Astrocyte (in vitro differentiated cells and primary cell): ENCODE measurements around the gene SRGAP2B.
"Not testable (repeated sequence)": the region's sequence is repeated elsewhere in the genome, so short reads cannot be mapped to it uniquely, and the experiment has no call there.

Source experiments
- EZH2 ChIP-seq: IDR thresholded peaks from 2 replicates; pipeline ENCODE4 v1.6.1; 2012; ENCODE audit warnings: mild to moderate bottlenecking, low read length, inconsistent platforms; ENCODE audit not compliant: insufficient read depth
- TF ChIP-seq, protein P1 (sequence below): IDR thresholded peaks from 2 replicates; pipeline ENCODE4 v1.5.1; 2011; ENCODE audit warnings: low read depth, mild to moderate bottlenecking, inconsistent platforms, low read length, moderate library complexity; ENCODE audit not compliant: insufficient read depth

DNA sequence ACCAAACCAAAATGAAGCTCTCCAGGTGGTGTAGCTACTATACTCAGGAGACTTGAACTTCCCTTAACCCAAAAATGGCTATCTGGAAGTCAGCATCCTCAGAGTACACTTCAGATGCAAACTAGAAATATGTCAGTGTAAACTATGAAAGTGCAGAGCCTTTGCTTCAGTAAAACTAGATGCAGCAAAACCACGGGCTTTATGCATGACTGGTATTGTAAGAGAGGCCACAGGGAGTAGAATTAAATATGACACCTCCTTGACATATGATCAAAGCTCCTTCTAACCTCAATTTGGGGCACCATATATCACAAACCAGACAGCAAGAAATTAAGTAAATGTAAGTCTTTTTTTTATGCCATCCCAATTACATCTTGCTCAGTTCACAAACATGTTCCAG, 47.6 kb downstream of the SRGAP2B start:
- TF ChIP-seq, protein P1, sequence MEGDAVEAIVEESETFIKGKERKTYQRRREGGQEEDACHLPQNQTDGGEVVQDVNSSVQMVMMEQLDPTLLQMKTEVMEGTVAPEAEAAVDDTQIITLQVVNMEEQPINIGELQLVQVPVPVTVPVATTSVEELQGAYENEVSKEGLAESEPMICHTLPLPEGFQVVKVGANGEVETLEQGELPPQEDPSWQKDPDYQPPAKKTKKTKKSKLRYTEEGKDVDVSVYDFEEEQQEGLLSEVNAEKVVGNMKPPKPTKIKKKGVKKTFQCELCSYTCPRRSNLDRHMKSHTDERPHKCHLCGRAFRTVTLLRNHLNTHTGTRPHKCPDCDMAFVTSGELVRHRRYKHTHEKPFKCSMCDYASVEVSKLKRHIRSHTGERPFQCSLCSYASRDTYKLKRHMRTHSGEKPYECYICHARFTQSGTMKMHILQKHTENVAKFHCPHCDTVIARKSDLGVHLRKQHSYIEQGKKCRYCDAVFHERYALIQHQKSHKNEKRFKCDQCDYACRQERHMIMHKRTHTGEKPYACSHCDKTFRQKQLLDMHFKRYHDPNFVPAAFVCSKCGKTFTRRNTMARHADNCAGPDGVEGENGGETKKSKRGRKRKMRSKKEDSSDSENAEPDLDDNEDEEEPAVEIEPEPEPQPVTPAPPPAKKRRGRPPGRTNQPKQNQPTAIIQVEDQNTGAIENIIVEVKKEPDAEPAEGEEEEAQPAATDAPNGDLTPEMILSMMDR, result not testable (repeated sequence)
- TF ChIP-seq EZH2, result not testable (repeated sequence)
